DMS53 treated with DMSO at 0.1 percent for 48 hours (cell line): ENCODE measurements around the gene SPNS2.

Experiments
- DNase-seq: peaks from one replicate; lab custom pipeline; 2025; ENCODE audit not compliant: unreplicated experiment; lab: John Stamatoyannopoulos, UW

Gene SPNS2

GRCh38 chr17:4586043-4586442 lies 87.4 kb downstream of the SPNS2 start:
- no peak for DNase-seq

DNA sequence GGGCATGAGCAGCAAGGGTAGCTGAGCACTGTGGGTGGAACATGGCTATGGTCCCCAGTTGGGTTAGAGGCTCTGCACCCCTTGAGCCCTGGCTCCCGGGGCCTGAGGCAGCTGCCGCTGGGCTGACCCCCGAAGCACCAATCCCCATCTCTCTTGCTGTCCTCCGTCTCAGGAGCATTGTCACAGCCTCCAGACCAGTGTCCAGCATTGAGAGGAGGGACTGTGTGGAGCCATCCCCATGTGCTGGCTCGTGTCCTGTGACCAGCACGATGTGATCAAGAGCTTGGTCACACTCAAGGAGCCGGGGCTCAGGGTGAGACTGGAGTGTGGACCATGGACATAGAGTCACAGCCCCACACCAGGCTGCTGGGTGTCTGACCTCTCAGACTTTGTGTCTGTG lies 88.5 kb downstream of the SPNS2 start:
- no peak for DNase-seq

DNA sequence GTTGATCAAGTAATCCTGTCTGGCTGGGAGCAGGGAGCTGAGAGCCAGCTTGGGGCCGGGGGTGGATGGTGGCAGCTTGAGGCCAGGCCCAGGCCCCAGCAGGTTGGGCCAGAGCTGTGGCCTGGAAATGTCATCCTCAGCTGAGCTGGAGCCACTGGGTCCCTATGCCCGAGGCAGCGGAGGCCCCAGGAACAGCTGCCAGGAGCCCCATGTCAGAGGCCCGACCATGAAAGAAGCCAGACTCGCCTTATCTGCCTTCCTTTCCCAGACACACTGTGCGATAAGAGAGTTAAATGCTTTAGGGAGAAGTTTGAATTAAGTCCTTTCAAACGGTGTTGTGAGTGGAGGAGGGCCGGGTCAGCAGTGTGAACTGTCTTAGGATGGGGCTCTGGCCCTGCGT lies 89.1 kb downstream of the SPNS2 start:
- no peak for DNase-seq

DNA sequence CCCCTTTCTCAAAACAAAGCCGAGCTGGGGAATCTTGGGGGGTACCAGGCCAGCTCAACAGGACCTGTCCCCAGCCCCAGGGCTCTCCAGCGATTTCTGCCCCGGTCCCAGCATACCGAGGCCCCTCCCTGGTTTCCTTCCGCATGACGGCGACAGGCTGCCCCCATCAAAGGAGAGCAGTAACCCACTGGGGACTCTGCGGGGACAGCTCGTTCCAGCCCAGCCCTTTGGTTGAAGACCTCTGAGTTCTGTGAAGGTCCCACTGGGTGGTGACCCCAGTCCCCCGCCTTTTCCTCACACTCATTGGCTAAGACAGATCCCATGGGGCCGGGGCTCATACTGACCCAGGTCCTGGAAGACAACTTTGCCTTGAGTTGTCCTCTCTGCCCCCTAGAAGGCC lies 89.7 kb downstream of the SPNS2 start:
- no peak for DNase-seq
